B cell (primary cell): ENCODE measurements around the gene PRX. TPM values are rescaled to one million over a fixed set of nuclear protein-coding genes. Genes with fewer than 3 reads are reported as not detected.

Experiments used
- ATAC-seq: fragments of 200-7000 bp; cut with Tn5 transposase; one replicate; pipeline ENCODE4 v1.10.0; 2021; ENCODE audit warnings: low read depth, mild to moderate bottlenecking, moderate number of reproducible peaks, moderate library complexity
- CTCF ChIA-PET: fragments of 350-600 bp; sonication (Branson Sonifier 250); formaldehyde crosslinking; loops from one replicate; lab custom pipeline; 2021; ENCODE audit warnings: antibody characterized with exemption, inconsistent platforms; lab: Charles Lee
- POLR2A ChIA-PET: fragments of 350-600 bp; sonication (Branson Sonifier 250); formaldehyde crosslinking; loops from one replicate; lab custom pipeline; 2021; ENCODE audit warnings: antibody characterized with exemption; lab: Charles Lee
- DNase-seq: peaks from one replicate; pipeline ENCODE4 v3.0.0; 2013
- H2AFZ ChIP-seq: 2 replicates; pipeline ENCODE4 v1.6.1; 2012; ENCODE audit warnings: mild to moderate bottlenecking, low read depth, low read length; ENCODE audit not compliant: insufficient read depth, poor library complexity, severe bottlenecking
- H3K27ac ChIP-seq, 2 donors: 1 replicate in 1 of 2; 2 replicates in 1 of 2; pipeline ENCODE4 v1.5.1; 2012 to 2013; ENCODE audit warnings: low read length in 2 of 2, mild to moderate bottlenecking in 2 of 2, moderate library complexity in 1 of 2
- H3K27me3 ChIP-seq, 4 experiments: fragments of 200-600 bp in 1 of 4; sonication (generic) in 1 of 4; replicated peaks in 1 of 4; 1 replicate in 2 of 4; 2 replicates in 2 of 4; pipeline versions ENCODE4 v1.6.1 to v1.7.0; 2013 to 2016; ENCODE audit warnings: low read length in 3 of 4, mild to moderate bottlenecking in 2 of 4, mixed read lengths in 1 of 4, moderate library complexity in 1 of 4; ENCODE audit not compliant: insufficient read depth in 4 of 4, control insufficient read depth in 3 of 4; ENCODE audit errors: control extremely low read depth in 1 of 4
- H3K36me3 ChIP-seq, 2 experiments: replicated peaks in 1 of 2; 1 replicate in 1 of 2; 2 replicates in 1 of 2; pipeline versions ENCODE4 v1.6.1 to v1.7.1; 2013; ENCODE audit warnings: low read length in 1 of 2; ENCODE audit not compliant: insufficient read depth in 2 of 2, control insufficient read depth in 1 of 2; ENCODE audit errors: control extremely low read depth in 1 of 2, extremely low read depth in 1 of 2
- H3K4me1 ChIP-seq, 2 donors: fragments of 200-600 bp in 1 of 2; sonication (generic) in 1 of 2; 1 replicate in 1 of 2; 2 replicates in 1 of 2; pipeline versions ENCODE4 v1.5.1 to v1.6.1; 2013 to 2017; ENCODE audit warnings: low read length in 2 of 2; ENCODE audit not compliant: control insufficient read depth in 2 of 2, insufficient read depth in 2 of 2
- H3K4me2 ChIP-seq: replicated peaks from 2 replicates; pipeline ENCODE3; 2012; ENCODE audit warnings: mild to moderate bottlenecking, low read depth, low read length; ENCODE audit not compliant: poor library complexity, severe bottlenecking
- H3K4me3 ChIP-seq, 5 experiments: fragments of 200-600 bp in 1 of 5; sonication (generic) in 1 of 5; 1 replicate in 3 of 5; 2 replicates in 2 of 5; pipeline versions ENCODE4 v1.5.1 to v1.7.0; 2011 to 2016; ENCODE audit warnings: low read length in 4 of 5, mild to moderate bottlenecking in 4 of 5, low read depth in 2 of 5, control low read depth in 1 of 5, moderate library complexity in 1 of 5; ENCODE audit not compliant: insufficient read depth in 1 of 5; ENCODE audit errors: control extremely low read depth in 1 of 5, extremely low read depth in 1 of 5
- H3K79me2 ChIP-seq: fragments of 200-600 bp; sonication (generic); one replicate; pipeline ENCODE4 v1.6.0; 2016; ENCODE audit warnings: low read length; ENCODE audit not compliant: control insufficient read depth, insufficient read depth
- H3K9ac ChIP-seq: fragments of 200-600 bp; sonication (generic); 2 replicates; pipeline ENCODE4 v1.6.1; 2017; ENCODE audit warnings: mild to moderate bottlenecking, low read length, moderate library complexity
- H3K9me3 ChIP-seq, 3 donors: one replicate each; pipeline versions ENCODE4 v1.6.1 to v1.7.1; 2013; ENCODE audit warnings: low read length in 2 of 3; ENCODE audit not compliant: control insufficient read depth in 2 of 3, insufficient read depth in 1 of 3; ENCODE audit errors: control extremely low read depth in 1 of 3
- H4K20me1 ChIP-seq: 2 replicates; pipeline ENCODE4 v1.6.0; 2012; ENCODE audit warnings: mild to moderate bottlenecking, low read length; ENCODE audit not compliant: insufficient read depth, control insufficient read depth, poor library complexity, severe bottlenecking
- H3K27ac Mint-ChIP-seq: one replicate; pipeline ENCODE4 v1.8.0; 2021; ENCODE audit warnings: mixed read lengths
- H3K27me3 Mint-ChIP-seq: one replicate; pipeline ENCODE4 v1.8.0; 2021; ENCODE audit warnings: mixed read lengths
- H3K4me1 Mint-ChIP-seq: one replicate; pipeline ENCODE4 v1.8.0; 2021; ENCODE audit warnings: mixed read lengths
- H3K4me3 Mint-ChIP-seq: one replicate; pipeline ENCODE4 v1.8.0; 2021; ENCODE audit warnings: mixed read lengths
- H3K9me3 Mint-ChIP-seq: one replicate; pipeline ENCODE4 v1.8.0; 2022; ENCODE audit warnings: mixed read lengths; ENCODE audit not compliant: insufficient read depth
- CTCF ChIP-seq: fragments of 200-600 bp; IDR thresholded peaks from one replicate; pipeline ENCODE4 v1.8.0; 2022; ENCODE audit warnings: antibody characterized with exemption, mild to moderate bottlenecking
- EZH2 ChIP-seq: IDR thresholded peaks from 2 replicates; pipeline ENCODE4 v1.6.1; 2012; ENCODE audit warnings: borderline replicate concordance, low read depth, mild to moderate bottlenecking, moderate library complexity, low read length; ENCODE audit not compliant: insufficient read depth, poor library complexity, severe bottlenecking
- WGBS: methylation state at CpG from one replicate; pipeline ENCODE4 v1.1.5; 2013; ENCODE audit warnings: missing lambda C conversion rate; ENCODE audit not compliant: insufficient coverage; 5-methylcytosine and 5-hydroxymethylcytosine counted together
- intact Hi-C: fragments of 100-400 bp; cut with micrococcal nuclease; formaldehyde crosslinking; loops from one replicate; pipeline ENCODE4 v1.10.0; 2022
- polyA plus RNA-seq: library from polyadenylated mRNA; depleted of rRNA; stranded (reverse); fragments of >200 nt; gene quantifications from 2 replicates; pipeline ENCODE4 v1.2.3, GENCODE V29; 2012
- total RNA-seq, 2 donors: library from RNA; stranded (reverse); fragments of 120-200 nt in 1 of 2; gene quantifications; 1 replicate in 1 of 2; 2 replicates in 1 of 2; pipeline versions ENCODE4 v1.2.3 to v1.2.4, GENCODE V29; 2013 to 2022

Gene PRX
- total and polyA plus RNA-seq, 2 donors (not counting 1 experiment from before 2014, with no cell fraction given), result 1.1 to 2.5 TPM

- ATAC-seq (no peak), DNase-seq (no peak)
- no peaks in the 10 kb centered on the region for H3K36me3 ChIP-seq
- H3K27ac Mint-ChIP-seq, result no peak overlapping the region
- intact Hi-C loops, result no loop called here
- ChIA-PET CTCF (interaction anchor here (0.6 to 0.9 kb wide), 2 partner anchors 81 to 242 kb away, joined by 4 read pairs; no protein-coding TSS in a partner anchor), POLR2A (no interaction called here)
- H3K79me2 ChIP-seq, result no peaks in the 10 kb centered on the region
- no peak overlapping the region for H3K9ac ChIP-seq
- no peak for TF ChIP-seq CTCF
- no peak for TF ChIP-seq EZH2
- H3K27me3 ChIP-seq, result peaks cover 0 to 2% (median 0%) of the 10 kb centered on the region in 4 experiments
- H4K20me1 ChIP-seq, result no peaks in the 10 kb centered on the region
- H3K9me3 Mint-ChIP-seq, result no peaks in the 10 kb centered on the region
- peaks cover 12 to 23% of the 10 kb centered on the region in 2 donors for H3K4me1 ChIP-seq
- H3K4me1 Mint-ChIP-seq, result peaks cover 20% of the 10 kb centered on the region
- H3K4me2 ChIP-seq, result no peak overlapping the region
- WGBS, result 95% methylated on average over 2 of the region's 2 CpGs
- H3K27me3 Mint-ChIP-seq, result no peaks in the 10 kb centered on the region
- no peak overlapping the region for H3K27ac ChIP-seq
- H3K4me3 Mint-ChIP-seq, result no peak overlapping the region
- H3K4me3 ChIP-seq, result no peak overlapping the region
- H2AFZ ChIP-seq, result no peak overlapping the region
- no peaks in the 10 kb centered on the region for H3K9me3 ChIP-seq
These were observed 2.6 kb upstream of the PRX start for GRCh38 chr19:40415768-40416167.
